BLaER1 (cell line): Measurements from ENCODE around the gene FRMD4A.

Experiments used
- H3K27ac ChIP-seq: shearing (Covaris generic); formaldehyde crosslinking; 2 replicates; pipeline ENCODE4 v1.8.1; 2022
- H3K27me3 ChIP-seq: shearing (Covaris generic); formaldehyde crosslinking; 2 replicates; pipeline ENCODE4 v1.8.1; 2022
- H3K36me3 ChIP-seq: shearing (Covaris generic); formaldehyde crosslinking; 2 replicates; pipeline ENCODE4 v1.8.1; 2022
- H3K4me1 ChIP-seq: shearing (Covaris generic); formaldehyde crosslinking; 2 replicates; pipeline ENCODE4 v1.8.1; 2022
- H3K4me2 ChIP-seq: shearing (Covaris generic); formaldehyde crosslinking; 2 replicates; pipeline ENCODE4 v1.8.1; 2022
- H3K4me3 ChIP-seq: shearing (Covaris generic); formaldehyde crosslinking; 2 replicates; pipeline ENCODE4 v1.8.1; 2022
- H3K9ac ChIP-seq: shearing (Covaris generic); formaldehyde crosslinking; 2 replicates; pipeline ENCODE4 v1.8.1; 2022
- H3K9me3 ChIP-seq: shearing (Covaris generic); formaldehyde crosslinking; 2 replicates; pipeline ENCODE4 v1.8.1; 2022
- H4K20me1 ChIP-seq: shearing (Covaris generic); formaldehyde crosslinking; 2 replicates; pipeline ENCODE4 v1.8.1; 2022
- Cebpa-rat ChIP-seq: shearing (Covaris generic); IDR thresholded peaks from 2 replicates; pipeline ENCODE4 v1.8.1; 2022

The FRMD4A gene

GRCh38 chr10:14349081-14349480 lies 18.4 kb upstream of the FRMD4A start:
- no peak for TF ChIP-seq Cebpa-rat
- H3K4me3 ChIP-seq, result no peak overlapping the region
- H3K4me2 ChIP-seq, result no peak overlapping the region

GRCh38 chr10:14345262-14345661 lies 14.5 kb upstream of the FRMD4A start:
- no peak overlapping the region for H3K9ac ChIP-seq
- no peaks in the 10 kb centered on the region for H3K27me3 ChIP-seq
- H3K4me1 ChIP-seq, result peaks cover 42% of the 10 kb centered on the region
- H3K4me3 ChIP-seq, result no peak overlapping the region
- peak overlapping the region; percentile 23 for H3K4me2 ChIP-seq
- no peak overlapping the region for H3K27ac ChIP-seq
- H4K20me1 ChIP-seq, result no peaks in the 10 kb centered on the region
- no peaks in the 10 kb centered on the region for H3K36me3 ChIP-seq
- no peak for TF ChIP-seq Cebpa-rat
- no peaks in the 10 kb centered on the region for H3K9me3 ChIP-seq

More at GRCh38 chr10:14349081-14349480, 18.4 kb upstream of the FRMD4A start:
- no peaks in the 10 kb centered on the region for H3K9me3 ChIP-seq
- H3K27ac ChIP-seq, result no peak overlapping the region
- H4K20me1 ChIP-seq, result no peaks in the 10 kb centered on the region
- no peak overlapping the region for H3K9ac ChIP-seq
- H3K36me3 ChIP-seq, result no peaks in the 10 kb centered on the region
- no peaks in the 10 kb centered on the region for H3K27me3 ChIP-seq
- H3K4me1 ChIP-seq, result peaks cover 14% of the 10 kb centered on the region

GRCh38 chr10:14340051-14340744 lies 9.5 kb upstream of the FRMD4A start:
- no peak overlapping the region for H3K9ac ChIP-seq
- no peaks in the 10 kb centered on the region for H4K20me1 ChIP-seq
- H3K27me3 ChIP-seq, result no peaks in the 10 kb centered on the region
- H3K27ac ChIP-seq, result peak overlapping the region; percentile 40; the same call in 1 of the 2 replicates
- no peak overlapping the region for H3K4me3 ChIP-seq
- no peaks in the 10 kb centered on the region for H3K36me3 ChIP-seq
- peaks cover 49% of the 10 kb centered on the region for H3K4me1 ChIP-seq
- TF ChIP-seq Cebpa-rat, result no peak
- peak overlapping the region; percentile 64 for H3K4me2 ChIP-seq
- H3K9me3 ChIP-seq, result no peaks in the 10 kb centered on the region

GRCh38 chr10:14336736-14337135 lies 6.0 kb upstream of the FRMD4A start:
- Histone ChIP-seq H3K4me1 (peaks cover 19% of the 10 kb centered on the region), H3K36me3 (no peaks in the 10 kb centered on the region), H3K27me3 (no peaks in the 10 kb centered on the region), H3K9ac (no peak overlapping the region), H4K20me1 (no peaks in the 10 kb centered on the region), H3K27ac (no peak overlapping the region), H3K9me3 (no peaks in the 10 kb centered on the region), H3K4me2 (no peak overlapping the region), H3K4me3 (no peak overlapping the region)
- no peak for TF ChIP-seq Cebpa-rat

GRCh38 chr10:14334771-14335170 lies 4.0 kb upstream of the FRMD4A start:
- Histone ChIP-seq H3K9me3 (no peaks in the 10 kb centered on the region), H3K27me3 (no peaks in the 10 kb centered on the region), H3K4me1 (peaks cover 5% of the 10 kb centered on the region; the same call in 1 of the 2 replicates), H3K4me3 (no peak overlapping the region), H3K27ac (no peak overlapping the region), H3K9ac (no peak overlapping the region), H4K20me1 (no peaks in the 10 kb centered on the region), H3K4me2 (no peak overlapping the region), H3K36me3 (no peaks in the 10 kb centered on the region)
- TF ChIP-seq Cebpa-rat, result no peak

- Histone ChIP-seq H3K36me3 (no peaks in the 10 kb centered on the region), H3K4me1 (no peaks in the 10 kb centered on the region), H3K4me3 (no peak overlapping the region), H4K20me1 (no peaks in the 10 kb centered on the region), H3K27ac (no peak overlapping the region), H3K9ac (no peak overlapping the region), H3K27me3 (no peaks in the 10 kb centered on the region), H3K4me2 (no peak overlapping the region), H3K9me3 (no peaks in the 10 kb centered on the region)
- TF ChIP-seq Cebpa-rat, result no peak
Observed at GRCh38 chr10:14333606-14334005, 2.9 kb upstream of the FRMD4A start.

GRCh38 chr10:14332903-14333302 lies 2.2 kb upstream of the FRMD4A start:
- Histone ChIP-seq H3K4me1 (no peaks in the 10 kb centered on the region), H3K9me3 (no peaks in the 10 kb centered on the region), H3K4me2 (no peak overlapping the region), H3K27ac (no peak overlapping the region), H3K27me3 (no peaks in the 10 kb centered on the region), H4K20me1 (no peaks in the 10 kb centered on the region), H3K36me3 (no peaks in the 10 kb centered on the region), H3K9ac (no peak overlapping the region), H3K4me3 (no peak overlapping the region)
- TF ChIP-seq Cebpa-rat, result no peak

GRCh38 chr10:14329746-14330173 lies 964 bp downstream of the FRMD4A start:
- H3K36me3 ChIP-seq, result no peaks in the 10 kb centered on the region
- H3K4me2 ChIP-seq, result no peak overlapping the region
- no peaks in the 10 kb centered on the region for H3K9me3 ChIP-seq
- no peak overlapping the region for H3K27ac ChIP-seq
- H3K4me1 ChIP-seq, result no peaks in the 10 kb centered on the region
- H4K20me1 ChIP-seq, result no peaks in the 10 kb centered on the region
- no peak overlapping the region for H3K9ac ChIP-seq
- H3K27me3 ChIP-seq, result no peaks in the 10 kb centered on the region
- no peak overlapping the region for H3K4me3 ChIP-seq
- TF ChIP-seq Cebpa-rat, result no peak

- Histone ChIP-seq H3K4me2 (no peak overlapping the region), H3K4me1 (no peaks in the 10 kb centered on the region), H3K9ac (no peak overlapping the region), H3K4me3 (no peak overlapping the region), H3K36me3 (no peaks in the 10 kb centered on the region), H3K27me3 (no peaks in the 10 kb centered on the region), H4K20me1 (no peaks in the 10 kb centered on the region), H3K9me3 (no peaks in the 10 kb centered on the region), H3K27ac (no peak overlapping the region)
- no peak for TF ChIP-seq Cebpa-rat
Observed at GRCh38 chr10:14328881-14329672, 1.6 kb downstream of the FRMD4A start.

- no peaks in the 10 kb centered on the region for H3K9me3 ChIP-seq
- H3K4me3 ChIP-seq, result no peak overlapping the region
- H3K36me3 ChIP-seq, result no peaks in the 10 kb centered on the region
- TF ChIP-seq Cebpa-rat, result no peak
- no peaks in the 10 kb centered on the region for H4K20me1 ChIP-seq
- H3K27ac ChIP-seq, result no peak overlapping the region
- no peak overlapping the region for H3K4me2 ChIP-seq
- H3K9ac ChIP-seq, result no peak overlapping the region
- no peaks in the 10 kb centered on the region for H3K27me3 ChIP-seq
- H3K4me1 ChIP-seq, result peaks cover 6% of the 10 kb centered on the region; the same call in 1 of the 2 replicates
Observed at GRCh38 chr10:14327527-14327926, 3.2 kb downstream of the FRMD4A start.
